Spleen (tissue), 11 donors: ENCODE measurements around the gene PPP1R3F. TPM values are rescaled to one million over a fixed set of nuclear protein-coding genes. Genes with fewer than 3 reads are reported as not detected.
"Not testable (repeated sequence)": the region's sequence is repeated elsewhere in the genome, so short reads cannot be mapped to it uniquely, and the experiment has no call there.

ENCODE experiments used
- DNase-seq: peaks from one replicate; pipeline ENCODE4 v3.0.0-alpha.2; 2020
- H3K27ac ChIP-seq, 8 donors: fragments of 200-600 bp; sonication (generic) in 7 of 8; 1 replicate in 4 of 8; 2 replicates in 4 of 8; pipeline versions ENCODE4 v1.5.0 to v1.8.0; 2016 to 2021; ENCODE audit warnings: inconsistent platforms in 4 of 8, mild to moderate bottlenecking in 4 of 8, moderate library complexity in 1 of 8
- H3K27me3 ChIP-seq, 7 donors: fragments of 200-600 bp; sonication (generic) in 6 of 7; replicated peaks in 1 of 7; 1 replicate in 4 of 7; 2 replicates in 3 of 7; pipeline versions ENCODE4 v1.5.0 to v1.8.0; 2016 to 2021; ENCODE audit warnings: inconsistent platforms in 3 of 7, mild to moderate bottlenecking in 1 of 7
- H3K36me3 ChIP-seq, 6 donors: fragments of 200-600 bp; sonication (generic) in 5 of 6; 1 replicate in 4 of 6; 2 replicates in 2 of 6; pipeline versions ENCODE4 v1.5.0 to v1.8.0; 2016 to 2021; ENCODE audit warnings: inconsistent platforms in 2 of 6
- H3K4me1 ChIP-seq, 6 donors: fragments of 200-600 bp; sonication (generic) in 5 of 6; 1 replicate in 3 of 6; 2 replicates in 3 of 6; pipeline versions ENCODE4 v1.5.0 to v1.8.0; 2016 to 2021; ENCODE audit warnings: inconsistent platforms in 3 of 6
- H3K4me3 ChIP-seq, 8 donors: fragments of 200-600 bp; sonication (generic) in 7 of 8; 1 replicate in 4 of 8; 2 replicates in 4 of 8; pipeline versions ENCODE4 v1.5.0 to v1.8.0; 2016 to 2021; ENCODE audit warnings: inconsistent platforms in 4 of 8, mild to moderate bottlenecking in 4 of 8, moderate library complexity in 2 of 8
- H3K9me3 ChIP-seq, 8 donors: fragments of 200-600 bp; sonication (generic) in 7 of 8; 1 replicate in 4 of 8; 2 replicates in 4 of 8; pipeline versions ENCODE4 v1.5.0 to v1.8.0; 2016 to 2021; ENCODE audit warnings: inconsistent platforms in 4 of 8
- CTCF ChIP-seq, 11 experiments: fragments of 200-600 bp in 7 of 11; fragments of 450-650 bp in 4 of 11; sonication (generic) in 4 of 11; IDR thresholded peaks in 8 of 11; conservative IDR thresholded peaks in 3 of 11; 1 replicate in 7 of 11; 2 replicates in 4 of 11; pipeline versions ENCODE4 v1.4.0 to v1.8.0; 2016 to 2021; ENCODE audit warnings: antibody characterized with exemption in 11 of 11, inconsistent platforms in 4 of 11, mild to moderate bottlenecking in 1 of 11
- POLR2A ChIP-seq, 3 donors: fragments of 450-650 bp; IDR thresholded peaks; one replicate each; pipeline ENCODE4 v1.5.1; 2017; ENCODE audit warnings: antibody characterized with exemption in 3 of 3, mild to moderate bottlenecking in 1 of 3
- POLR2AphosphoS5 ChIP-seq, 3 donors: sonication (generic); formaldehyde crosslinking; IDR thresholded peaks; one replicate each; pipeline ENCODE4 v1.5.1; 2017; ENCODE audit warnings: antibody characterized with exemption in 3 of 3
- WGBS, 5 donors: extraction: QIAGEN DNeasy Blood & Tissue Kit in 3 of 5; methylation state at CpG; one replicate each; pipeline versions ENCODE4 v1.1.5 to v1.1.7; 2013 to 2018; 5-methylcytosine and 5-hydroxymethylcytosine counted together
- intact Hi-C: fragments of 100-400 bp; cut with DNase I; formaldehyde crosslinking; loops from one replicate; pipeline ENCODE4 v1.15.0; 2023; ENCODE audit warnings: low total_unique reads
- polyA plus RNA-seq, 3 donors: library from polyadenylated mRNA; stranded (reverse); fragments of 200-250 nt; gene quantifications; one replicate each; pipeline ENCODE4 v1.2.1, GENCODE V29; 2013
- total RNA-seq, 7 donors: library from RNA; depleted of rRNA in 3 of 7; stranded (reverse); fragments of >200 nt in 3 of 7; fragmentation: NEBNext Ultra II Directional in 4 of 7; extraction: Animal tissue kit (Norgen Biotek cat#: 25700) in 4 of 7; gene quantifications; one replicate each; pipeline versions ENCODE4 v1.1.0 to v1.2.1, GENCODE V29; 2016 to 2021
- donor health status: healthy with polysubstance abuse.
- donor health status: DM: no; HTN: no; CAD: no; lungs with moderate emphysema.
- donor health status: DM: no; HTN: no; CAD: no.
- donor health status: Bipolar disorder and iron deficiency.
- donor health status: healthy.
- donor health status: DM: no; HTN: no; CAD: no.
- donor health status: DM: yes; HTN: yes; CAD: no.

PPP1R3F gene
- total and polyA plus RNA-seq, 10 donors: 2.2 to 8.9 (median 5.6) TPM

GRCh38 chrX:49291615-49292337, 22.2 kb downstream of the PPP1R3F start:
- Histone ChIP-seq H3K9me3 (no peaks in the 10 kb centered on the region), H3K36me3 (no peaks in the 10 kb centered on the region), H3K4me3 (no peak overlapping the region), H3K27me3 (no peaks in the 10 kb centered on the region), H3K4me1 (peaks cover 0 to 11% (median 1%) of the 10 kb centered on the region in 6 donors), H3K27ac (no peak overlapping the region)
- TF ChIP-seq CTCF (IDR thresholded peaks at IDR 0.05 in 8 of 11, conservative IDR thresholded peaks at IDR 0.05 in 3 of 11): peak; percentile 53 to 78 (median 66)
- TF ChIP-seq POLR2A (IDR thresholded peaks at IDR 0.05): no peak
- no peak for TF ChIP-seq POLR2AphosphoS5 (IDR thresholded peaks at IDR 0.05)
- intact Hi-C loops: loop anchor here (2.0 kb wide), 1 partner anchor 463 kb away; no protein-coding TSS in a partner anchor
- peak; percentile 84 for DNase-seq
- 21 to 42% (median 24%) methylated on average over 11 of the region's 11 CpGs for WGBS, 5 donors

DNA sequence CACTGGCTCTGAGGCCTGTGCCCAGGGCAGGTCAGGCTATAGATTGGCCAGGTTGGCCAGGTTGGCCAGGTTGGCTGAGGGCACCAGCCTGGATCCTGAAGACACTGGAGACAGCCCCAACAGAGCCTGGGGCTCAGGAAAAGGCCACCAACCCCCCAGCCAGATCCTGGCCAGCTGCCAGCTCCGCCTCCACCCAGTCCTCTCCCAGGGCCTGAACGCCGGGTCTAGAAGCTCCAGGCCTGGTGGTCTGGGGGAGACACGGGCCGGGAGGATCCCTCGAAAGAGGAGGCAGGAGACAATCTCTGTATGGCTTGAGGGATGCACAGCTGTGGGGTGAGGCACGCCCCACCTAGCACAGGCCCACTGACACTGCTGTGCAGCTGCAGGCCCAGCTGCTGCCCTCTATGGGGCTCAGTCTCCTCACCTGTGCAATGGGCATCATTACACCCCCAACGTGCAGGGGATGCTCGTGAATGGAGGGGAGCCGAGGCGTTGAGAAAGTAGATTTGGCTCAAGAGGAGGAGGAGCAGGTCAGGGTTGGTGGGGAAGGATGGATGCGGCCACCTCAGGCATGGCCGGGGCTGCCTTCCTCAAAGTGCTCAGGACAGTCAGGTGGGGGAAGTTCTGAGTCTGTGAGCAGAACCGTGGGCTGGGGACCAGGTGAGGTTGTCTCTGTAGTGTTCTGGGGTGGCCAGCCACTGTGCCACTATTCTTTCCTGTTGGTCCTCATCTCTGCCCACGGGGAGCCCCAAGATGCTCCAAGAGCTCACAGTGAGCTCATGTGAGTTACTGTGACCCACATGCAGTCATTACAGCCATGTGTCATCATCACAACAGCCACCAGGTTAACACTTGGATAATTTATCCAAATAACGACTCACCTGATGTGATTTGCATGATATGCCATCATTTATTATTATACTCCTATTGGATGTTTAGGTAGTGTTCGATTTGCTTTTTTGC, 23.1 kb downstream of the PPP1R3F start:
- Histone ChIP-seq H3K4me3 (no peak overlapping the region), H3K36me3 (no peaks in the 10 kb centered on the region), H3K27ac (no peak overlapping the region), H3K9me3 (no peaks in the 10 kb centered on the region), H3K4me1 (peaks cover 0 to 11% (median 1%) of the 10 kb centered on the region in 6 donors), H3K27me3 (no peaks in the 10 kb centered on the region)
- DNase-seq: no peak
- TF ChIP-seq CTCF (IDR thresholded peaks at IDR 0.05 in 8 of 11, conservative IDR thresholded peaks at IDR 0.05 in 3 of 11) (no peak), POLR2A (IDR thresholded peaks at IDR 0.05) (no peak), POLR2AphosphoS5 (IDR thresholded peaks at IDR 0.05) (no peak)
- intact Hi-C loops: loop anchor here (2.0 kb wide), 1 partner anchor 462 kb away; no protein-coding TSS in a partner anchor
- WGBS, 5 donors: 71 to 88% (median 80%) methylated on average over 11 to 17 of the region's 17 CpGs

GRCh38 chrX:49299293-49299692, 29.7 kb downstream of the PPP1R3F start:
- WGBS, 5 donors: 76 to 97% (median 91%) methylated on average over 2 to 5 of the region's 5 CpGs
- DNase-seq, H3K4me1 ChIP-seq, H3K27me3 ChIP-seq, H3K27ac ChIP-seq, H3K36me3 ChIP-seq, intact Hi-C loops, H3K9me3 ChIP-seq, H3K4me3 ChIP-seq: not testable (repeated sequence)

GRCh38 chrX:49300703-49301102, 31.1 kb downstream of the PPP1R3F start:
- H3K36me3 ChIP-seq: no peaks in the 10 kb centered on the region

More at GRCh38 chrX:49300703-49301102, 31.1 kb downstream of the PPP1R3F start:
- DNase-seq: no peak
- no peaks in the 10 kb centered on the region for H3K4me1 ChIP-seq
- H3K9me3 ChIP-seq: no peaks in the 10 kb centered on the region
- H3K27ac ChIP-seq: no peak overlapping the region
- 66 to 88% (median 83%) methylated on average over 1 of the region's 1 CpG for WGBS, 5 donors
- H3K27me3 ChIP-seq: no peaks in the 10 kb centered on the region
- no peak overlapping the region for H3K4me3 ChIP-seq
- TF ChIP-seq CTCF (IDR thresholded peaks at IDR 0.05 in 8 of 11, conservative IDR thresholded peaks at IDR 0.05 in 3 of 11): no peak
- no peak for TF ChIP-seq POLR2AphosphoS5 (IDR thresholded peaks at IDR 0.05)
- no peak for TF ChIP-seq POLR2A (IDR thresholded peaks at IDR 0.05)
- intact Hi-C loops: no loop called here
